B cell (primary cell): ENCODE data around the gene HPCAL4. TPM values are rescaled to one million over a fixed set of nuclear protein-coding genes. Genes with fewer than 3 reads are reported as not detected.

Source experiments
- ATAC-seq: fragments of 200-7000 bp; cut with Tn5 transposase; one replicate; pipeline ENCODE4 v1.10.0; 2021; ENCODE audit warnings: low read depth, mild to moderate bottlenecking, moderate number of reproducible peaks, moderate library complexity
- CTCF ChIA-PET: fragments of 350-600 bp; sonication (Branson Sonifier 250); formaldehyde crosslinking; loops from one replicate; lab custom pipeline; 2021; ENCODE audit warnings: antibody characterized with exemption, inconsistent platforms; lab: Charles Lee
- POLR2A ChIA-PET: fragments of 350-600 bp; sonication (Branson Sonifier 250); formaldehyde crosslinking; loops from one replicate; lab custom pipeline; 2021; ENCODE audit warnings: antibody characterized with exemption; lab: Charles Lee
- DNase-seq: peaks from one replicate; pipeline ENCODE4 v3.0.0; 2013
- H2AFZ ChIP-seq: 2 replicates; pipeline ENCODE4 v1.6.1; 2012; ENCODE audit warnings: mild to moderate bottlenecking, low read depth, low read length; ENCODE audit not compliant: insufficient read depth, poor library complexity, severe bottlenecking
- H3K27ac ChIP-seq, 2 donors: 1 replicate in 1 of 2; 2 replicates in 1 of 2; pipeline ENCODE4 v1.5.1; 2012 to 2013; ENCODE audit warnings: low read length in 2 of 2, mild to moderate bottlenecking in 2 of 2, moderate library complexity in 1 of 2
- H3K27me3 ChIP-seq, 4 experiments: fragments of 200-600 bp in 1 of 4; sonication (generic) in 1 of 4; replicated peaks in 1 of 4; 1 replicate in 2 of 4; 2 replicates in 2 of 4; pipeline versions ENCODE4 v1.6.1 to v1.7.0; 2013 to 2016; ENCODE audit warnings: low read length in 3 of 4, mild to moderate bottlenecking in 2 of 4, mixed read lengths in 1 of 4, moderate library complexity in 1 of 4; ENCODE audit not compliant: insufficient read depth in 4 of 4, control insufficient read depth in 3 of 4; ENCODE audit errors: control extremely low read depth in 1 of 4
- H3K36me3 ChIP-seq, 2 experiments: replicated peaks in 1 of 2; 1 replicate in 1 of 2; 2 replicates in 1 of 2; pipeline versions ENCODE4 v1.6.1 to v1.7.1; 2013; ENCODE audit warnings: low read length in 1 of 2; ENCODE audit not compliant: insufficient read depth in 2 of 2, control insufficient read depth in 1 of 2; ENCODE audit errors: control extremely low read depth in 1 of 2, extremely low read depth in 1 of 2
- H3K4me1 ChIP-seq, 2 donors: fragments of 200-600 bp in 1 of 2; sonication (generic) in 1 of 2; 1 replicate in 1 of 2; 2 replicates in 1 of 2; pipeline versions ENCODE4 v1.5.1 to v1.6.1; 2013 to 2017; ENCODE audit warnings: low read length in 2 of 2; ENCODE audit not compliant: control insufficient read depth in 2 of 2, insufficient read depth in 2 of 2
- H3K4me2 ChIP-seq: replicated peaks from 2 replicates; pipeline ENCODE3; 2012; ENCODE audit warnings: mild to moderate bottlenecking, low read depth, low read length; ENCODE audit not compliant: poor library complexity, severe bottlenecking
- H3K4me3 ChIP-seq, 5 experiments: fragments of 200-600 bp in 1 of 5; sonication (generic) in 1 of 5; 1 replicate in 3 of 5; 2 replicates in 2 of 5; pipeline versions ENCODE4 v1.5.1 to v1.7.0; 2011 to 2016; ENCODE audit warnings: low read length in 4 of 5, mild to moderate bottlenecking in 4 of 5, low read depth in 2 of 5, control low read depth in 1 of 5, moderate library complexity in 1 of 5; ENCODE audit not compliant: insufficient read depth in 1 of 5; ENCODE audit errors: control extremely low read depth in 1 of 5, extremely low read depth in 1 of 5
- H3K79me2 ChIP-seq: fragments of 200-600 bp; sonication (generic); one replicate; pipeline ENCODE4 v1.6.0; 2016; ENCODE audit warnings: low read length; ENCODE audit not compliant: control insufficient read depth, insufficient read depth
- H3K9ac ChIP-seq: fragments of 200-600 bp; sonication (generic); 2 replicates; pipeline ENCODE4 v1.6.1; 2017; ENCODE audit warnings: mild to moderate bottlenecking, low read length, moderate library complexity
- H3K9me3 ChIP-seq, 3 donors: one replicate each; pipeline versions ENCODE4 v1.6.1 to v1.7.1; 2013; ENCODE audit warnings: low read length in 2 of 3; ENCODE audit not compliant: control insufficient read depth in 2 of 3, insufficient read depth in 1 of 3; ENCODE audit errors: control extremely low read depth in 1 of 3
- H4K20me1 ChIP-seq: 2 replicates; pipeline ENCODE4 v1.6.0; 2012; ENCODE audit warnings: mild to moderate bottlenecking, low read length; ENCODE audit not compliant: insufficient read depth, control insufficient read depth, poor library complexity, severe bottlenecking
- H3K27ac Mint-ChIP-seq: one replicate; pipeline ENCODE4 v1.8.0; 2021; ENCODE audit warnings: mixed read lengths
- H3K27me3 Mint-ChIP-seq: one replicate; pipeline ENCODE4 v1.8.0; 2021; ENCODE audit warnings: mixed read lengths
- H3K4me1 Mint-ChIP-seq: one replicate; pipeline ENCODE4 v1.8.0; 2021; ENCODE audit warnings: mixed read lengths
- H3K4me3 Mint-ChIP-seq: one replicate; pipeline ENCODE4 v1.8.0; 2021; ENCODE audit warnings: mixed read lengths
- H3K9me3 Mint-ChIP-seq: one replicate; pipeline ENCODE4 v1.8.0; 2022; ENCODE audit warnings: mixed read lengths; ENCODE audit not compliant: insufficient read depth
- CTCF ChIP-seq: fragments of 200-600 bp; IDR thresholded peaks from one replicate; pipeline ENCODE4 v1.8.0; 2022; ENCODE audit warnings: antibody characterized with exemption, mild to moderate bottlenecking
- EZH2 ChIP-seq: IDR thresholded peaks from 2 replicates; pipeline ENCODE4 v1.6.1; 2012; ENCODE audit warnings: borderline replicate concordance, low read depth, mild to moderate bottlenecking, moderate library complexity, low read length; ENCODE audit not compliant: insufficient read depth, poor library complexity, severe bottlenecking
- WGBS: methylation state at CpG from one replicate; pipeline ENCODE4 v1.1.5; 2013; ENCODE audit warnings: missing lambda C conversion rate; ENCODE audit not compliant: insufficient coverage; 5-methylcytosine and 5-hydroxymethylcytosine counted together
- intact Hi-C: fragments of 100-400 bp; cut with micrococcal nuclease; formaldehyde crosslinking; loops from one replicate; pipeline ENCODE4 v1.10.0; 2022
- polyA plus RNA-seq: library from polyadenylated mRNA; depleted of rRNA; stranded (reverse); fragments of >200 nt; gene quantifications from 2 replicates; pipeline ENCODE4 v1.2.3, GENCODE V29; 2012
- total RNA-seq, 2 donors: library from RNA; stranded (reverse); fragments of 120-200 nt in 1 of 2; gene quantifications; 1 replicate in 1 of 2; 2 replicates in 1 of 2; pipeline versions ENCODE4 v1.2.3 to v1.2.4, GENCODE V29; 2013 to 2022

The HPCAL4 gene
- total and polyA plus RNA-seq, 2 donors (not counting 1 experiment from before 2014, with no cell fraction given), result not detected

- intact Hi-C loops, result no loop called here
- H3K9me3 ChIP-seq, result peaks cover 0 to 4% (median 0%) of the 10 kb centered on the region in 3 donors
- H3K4me1 ChIP-seq, result peaks cover 0 to 2% of the 10 kb centered on the region in 2 donors
- Mint-ChIP-seq H3K4me1 (no peaks in the 10 kb centered on the region), H3K4me3 (no peak overlapping the region), H3K27ac (no peak overlapping the region), H3K9me3 (no peaks in the 10 kb centered on the region), H3K27me3 (peaks cover 47% of the 10 kb centered on the region)
- no peaks in the 10 kb centered on the region for H3K36me3 ChIP-seq
- H4K20me1 ChIP-seq, result no peaks in the 10 kb centered on the region
- H3K9ac ChIP-seq, result no peak overlapping the region
- ChIA-PET CTCF (interaction anchor here (0.7 kb wide), 1 partner anchor 122 kb away, joined by 3 read pairs; no protein-coding TSS in a partner anchor), POLR2A (no interaction called here)
- no peak overlapping the region for H3K27ac ChIP-seq
- DNase-seq (no peak), ATAC-seq (no peak)
- no peak overlapping the region for H3K4me3 ChIP-seq
- TF ChIP-seq CTCF (no peak), EZH2 (no peak)
- 90% methylated on average over 3 of the region's 4 CpGs for WGBS
- H2AFZ ChIP-seq, result no peak overlapping the region
- H3K79me2 ChIP-seq, result no peaks in the 10 kb centered on the region
- peaks cover 0 to 28% (median 6%) of the 10 kb centered on the region in 4 experiments for H3K27me3 ChIP-seq
- no peak overlapping the region for H3K4me2 ChIP-seq
Observed at GRCh38 chr1:39677645-39678044, 13.6 kb downstream of the HPCAL4 start.

GRCh38 chr1:39676948-39677548 is 14.2 kb downstream of the HPCAL4 start:
- Histone ChIP-seq H3K36me3 (no peaks in the 10 kb centered on the region), H3K4me1 (peaks cover 4 to 8% of the 10 kb centered on the region in 2 donors), H4K20me1 (no peaks in the 10 kb centered on the region), H3K4me3 (no peak overlapping the region), H3K27me3 (peaks cover 0 to 32% (median 10%) of the 10 kb centered on the region in 4 experiments), H3K4me2 (no peak overlapping the region), H3K27ac (no peak overlapping the region), H3K79me2 (no peaks in the 10 kb centered on the region), H3K9ac (no peak overlapping the region), H3K9me3 (peaks cover 0 to 4% (median 0%) of the 10 kb centered on the region in 3 donors), H2AFZ (no peak overlapping the region)
- Mint-ChIP-seq H3K27ac (no peak overlapping the region), H3K4me1 (peaks cover 2% of the 10 kb centered on the region), H3K4me3 (no peak overlapping the region), H3K27me3 (peaks cover 49% of the 10 kb centered on the region), H3K9me3 (no peaks in the 10 kb centered on the region)
- TF ChIP-seq CTCF (no peak), EZH2 (no peak)
- ATAC-seq (no peak), DNase-seq (no peak)
- POLR2A ChIA-PET, result no interaction called here
- intact Hi-C loops, result no loop called here
- CTCF ChIA-PET, result interaction anchor here (0.6 to 0.8 kb wide), 2 partner anchors 24 to 71 kb away, joined by 3 to 4 read pairs; no protein-coding TSS in a partner anchor
- 84% methylated on average over 6 of the region's 6 CpGs for WGBS
